Epithelial cell of proximal tubule (primary cell): Measurements from ENCODE around the gene FUNDC1. TPM values are rescaled to one million over a fixed set of nuclear protein-coding genes. Genes with fewer than 3 reads are reported as not detected.

Source experiments
- DNase-seq: peaks from one replicate; pipeline ENCODE4 v3.0.0-alpha.2; 2011; ENCODE audit warnings: low read depth
- H3K4me3 ChIP-seq: 2 replicates; pipeline ENCODE4 v1.5.1; 2011; ENCODE audit warnings: low read depth, mild to moderate bottlenecking, low read length
- CTCF ChIP-seq: conservative IDR thresholded peaks from 2 replicates; pipeline ENCODE4 v1.5.1; 2012; ENCODE audit warnings: low read depth, mild to moderate bottlenecking, low read length
- total RNA-seq: library from RNA; depleted of rRNA; stranded (reverse); fragments of >200 nt; gene quantifications from 2 replicates; pipeline ENCODE4 v1.2.3, GENCODE V29; 2015

FUNDC1 gene
- total RNA-seq, 1 donor from 2014 or later, result 22.2 TPM

GRCh38 chrX:44483965-44484606, 58.6 kb downstream of the FUNDC1 start:
- DNase-seq, result no peak
- no peak overlapping the region for H3K4me3 ChIP-seq
- TF ChIP-seq CTCF, result no peak

- no peak for TF ChIP-seq CTCF
- no peak overlapping the region for H3K4me3 ChIP-seq
- DNase-seq, result no peak
These were observed 60.1 kb downstream of the FUNDC1 start for GRCh38 chrX:44482575-44482974.

GRCh38 chrX:44480591-44480990, 62.1 kb downstream of the FUNDC1 start:
- DNase-seq, result peak; percentile 71
- no peak for TF ChIP-seq CTCF
- H3K4me3 ChIP-seq, result no peak overlapping the region

GRCh38 chrX:44474410-44474809, 68.2 kb downstream of the FUNDC1 start:
- TF ChIP-seq CTCF, result no peak
- DNase-seq, result no peak
- no peak overlapping the region for H3K4me3 ChIP-seq

Other genes starting within 250 kb of the FUNDC1 start
- 0.81 TPM in 1 of 2 replicates, not detected in the other for gene EFHC2, start 199.2 kb downstream of the FUNDC1 start, total RNA-seq